HG02571 (cell line): Measurements from ENCODE around the gene SLC22A4.

Source experiments
- ATAC-seq: cut with Tn5 transposase; IDR thresholded peaks from one replicate; pipeline ENCODE4 v1.9.1; 2021; ENCODE audit warnings: mild to moderate bottlenecking, moderate library complexity; ENCODE audit not compliant: unreplicated experiment

The SLC22A4 gene

GRCh38 chr5:132389585-132390286 is 95.5 kb downstream of the SLC22A4 start:
- ATAC-seq: no peak

GRCh38 chr5:132391247-132391646 is 97.1 kb downstream of the SLC22A4 start:
- ATAC-seq: no peak

- ATAC-seq: no peak
Observed at GRCh38 chr5:132391870-132392269, 97.7 kb downstream of the SLC22A4 start.

GRCh38 chr5:132392411-132392810 is 98.2 kb downstream of the SLC22A4 start:
- no peak for ATAC-seq

- ATAC-seq: no peak
Observed at GRCh38 chr5:132392978-132393825, 99.0 kb downstream of the SLC22A4 start.
